GM21529 (cell line): ENCODE measurements around the gene AVEN.
"Not testable (repeated sequence)": the region's sequence is repeated elsewhere in the genome, so short reads cannot be mapped to it uniquely, and the experiment has no call there.

Experiments used
- ATAC-seq: cut with Tn5 transposase; IDR thresholded peaks from one replicate; pipeline ENCODE4 v1.9.1; 2021; ENCODE audit not compliant: unreplicated experiment

The AVEN gene

DNA sequence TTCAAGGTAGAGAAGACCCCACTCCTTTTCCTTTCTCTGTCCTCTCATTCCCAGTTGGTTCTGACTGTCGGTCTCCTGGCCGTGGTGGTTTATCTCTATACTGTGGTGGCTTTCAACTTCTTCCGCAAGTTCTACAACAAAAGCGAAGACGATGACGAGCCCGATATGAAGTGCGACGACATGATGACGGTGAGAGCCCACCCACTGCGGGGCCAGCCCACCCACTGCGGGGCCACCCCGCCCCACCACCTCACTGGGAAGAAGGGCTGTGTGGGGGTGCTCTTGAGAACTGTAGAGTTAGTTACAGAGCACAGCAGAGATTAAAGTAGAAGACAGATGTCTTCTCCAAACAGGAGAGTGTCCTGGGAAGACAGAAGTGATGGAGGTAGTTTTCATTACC is 181.3 kb downstream of the AVEN start:
- no peak for ATAC-seq

DNA sequence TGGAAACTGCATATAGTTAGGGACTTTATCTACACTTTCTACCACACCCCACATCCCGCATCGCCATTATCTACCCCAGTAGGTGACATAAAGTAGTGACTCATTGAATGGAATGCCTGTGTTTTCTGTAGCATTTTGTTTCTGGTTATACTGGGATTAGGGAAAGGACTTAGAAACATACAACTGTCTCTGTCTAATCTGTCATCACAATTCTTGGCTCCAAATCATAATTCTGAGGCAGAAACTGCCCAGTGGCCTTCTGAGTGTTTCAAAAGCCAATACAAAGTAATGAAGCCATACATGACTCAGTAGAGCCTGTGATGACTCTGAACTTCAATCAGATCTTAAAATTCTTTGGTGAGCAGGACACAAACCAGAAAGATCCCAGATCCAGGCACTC is 186.4 kb downstream of the AVEN start:
- ATAC-seq = no peak

DNA sequence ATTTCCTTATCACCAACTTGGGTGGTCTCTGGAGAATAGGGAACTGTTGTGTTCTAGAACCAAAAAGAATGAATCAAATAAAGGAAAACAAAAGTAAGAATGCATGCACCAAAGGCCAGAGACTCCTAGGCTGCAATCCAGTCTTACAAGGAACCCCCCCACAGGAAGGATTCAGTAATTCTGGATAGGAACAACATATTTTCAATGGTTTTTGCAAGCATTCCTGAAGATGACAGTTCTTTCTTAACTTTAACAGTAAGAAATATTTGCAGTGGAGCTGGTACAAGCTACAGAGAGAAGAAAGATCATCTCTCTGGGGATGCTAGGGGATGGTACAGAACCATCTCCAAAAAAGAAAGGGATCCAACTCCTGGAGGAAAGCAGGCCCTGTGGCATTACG is 186.9 kb downstream of the AVEN start:
- no peak for ATAC-seq

DNA sequence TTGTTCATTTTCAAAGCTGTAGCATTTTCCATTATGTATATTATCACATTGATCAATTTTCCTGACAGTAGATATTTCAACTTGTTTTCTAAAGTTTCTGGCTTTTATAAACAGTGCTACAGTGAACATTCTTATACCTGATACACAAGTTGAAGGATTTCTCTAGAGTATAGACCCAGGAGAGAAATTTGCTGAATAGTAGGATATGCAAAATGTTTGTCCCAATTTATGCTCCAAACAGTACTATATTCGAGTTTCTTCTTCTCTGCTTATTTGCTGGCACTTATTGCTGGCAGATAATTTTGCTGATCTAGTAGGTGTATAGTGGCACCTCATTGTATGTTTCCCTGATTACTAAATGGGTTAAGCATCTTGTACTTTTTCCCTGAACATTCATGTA is 187.9 kb downstream of the AVEN start:
- no peak for ATAC-seq

DNA sequence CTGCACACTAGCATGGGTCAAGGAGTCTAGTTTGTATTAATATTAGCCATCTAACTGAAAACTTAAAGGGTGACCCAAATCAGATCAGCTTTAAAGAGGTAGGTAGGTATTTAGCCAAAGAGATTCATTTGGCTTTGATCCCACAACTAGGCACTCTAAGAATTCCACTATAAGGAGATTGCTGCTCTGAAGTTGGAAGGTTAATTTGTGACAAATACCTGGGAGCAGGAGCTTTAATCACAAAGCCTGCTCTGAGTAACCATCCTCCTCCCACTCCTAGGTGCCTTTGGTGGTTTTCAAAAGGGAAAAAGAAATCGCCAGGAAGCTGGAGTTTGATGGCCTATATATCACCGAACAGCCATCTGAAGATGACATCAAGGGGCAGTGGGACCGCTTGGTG is 191.0 kb downstream of the AVEN start:
- no peak for ATAC-seq

DNA sequence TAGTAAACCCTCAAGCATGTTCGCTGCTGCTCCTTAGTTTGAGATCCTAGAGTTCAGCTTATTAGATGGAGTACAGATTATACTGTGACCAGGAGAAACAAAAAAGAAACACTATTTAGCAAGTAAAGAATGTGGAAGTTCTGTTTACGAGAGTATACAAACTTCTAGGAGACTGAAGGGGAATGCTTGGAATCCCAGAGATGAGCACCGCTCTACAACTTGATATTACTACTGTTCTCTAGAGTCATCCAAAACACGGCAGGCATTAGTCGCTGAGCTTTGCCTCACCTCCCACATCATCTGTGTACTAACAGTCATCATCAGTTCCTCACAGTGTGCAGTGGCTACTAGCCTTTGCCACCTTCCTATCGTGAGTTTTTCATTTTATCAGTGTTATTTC is 192.1 kb downstream of the AVEN start:
- ATAC-seq = no peak

DNA sequence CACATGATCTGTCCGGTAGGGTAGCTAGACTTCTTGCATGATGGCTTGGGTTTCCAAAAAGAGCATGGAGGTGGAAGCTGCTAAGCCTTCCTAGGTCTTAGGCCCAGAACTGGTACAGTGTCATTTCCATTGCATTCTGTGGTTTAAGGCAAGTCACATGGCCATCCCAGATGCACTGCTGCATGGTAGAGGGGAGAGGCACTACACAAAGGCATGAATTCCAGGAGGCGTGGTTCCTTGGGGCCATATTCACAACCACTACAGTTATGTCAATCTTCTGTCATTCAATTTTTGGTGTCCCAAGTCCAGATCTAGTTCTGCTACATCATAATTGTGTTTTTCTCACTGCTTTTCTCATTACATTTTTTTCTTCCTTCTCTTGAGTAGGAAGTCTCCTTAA is 192.9 kb downstream of the AVEN start:
- ATAC-seq = no peak

DNA sequence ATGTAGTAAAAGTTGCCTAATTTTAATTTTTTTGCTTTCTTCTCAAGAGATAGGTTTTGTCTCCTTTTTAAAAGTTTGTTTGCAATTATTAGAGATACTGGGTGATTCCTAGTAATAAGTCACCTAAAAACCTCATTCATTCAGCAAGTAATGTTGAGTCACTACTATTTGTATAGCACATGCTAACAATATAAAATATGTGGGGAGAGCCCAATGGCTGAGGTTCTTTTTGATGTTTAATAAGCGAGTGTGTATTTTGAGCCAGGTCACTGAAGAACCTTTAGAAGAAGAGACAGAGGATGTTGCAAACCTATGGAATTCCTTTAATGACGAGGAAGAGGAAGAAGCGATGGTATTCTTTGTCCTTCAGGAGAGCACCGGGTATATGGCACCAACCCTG is 194.4 kb downstream of the AVEN start:
- ATAC-seq = no peak

DNA sequence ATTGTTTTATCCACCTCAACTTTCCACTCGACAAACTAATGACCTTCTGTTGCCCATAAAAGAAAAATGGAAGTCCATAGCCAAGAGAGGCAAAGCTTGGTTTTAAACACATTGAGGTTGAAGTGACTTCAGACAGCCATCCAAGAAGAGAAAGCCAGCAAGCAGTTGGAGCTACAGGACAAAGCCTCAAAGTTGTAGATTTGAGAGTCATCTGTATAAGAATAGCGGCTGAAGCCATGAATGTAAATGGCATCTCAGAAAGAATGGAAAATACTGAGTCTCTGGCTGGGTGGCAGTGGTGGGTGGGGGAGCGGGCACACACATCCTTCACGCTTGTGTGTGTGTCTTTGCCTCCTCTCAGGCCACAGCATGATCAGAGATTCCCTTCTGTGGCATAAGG is 194.8 kb downstream of the AVEN start:
- ATAC-seq = no peak

DNA sequence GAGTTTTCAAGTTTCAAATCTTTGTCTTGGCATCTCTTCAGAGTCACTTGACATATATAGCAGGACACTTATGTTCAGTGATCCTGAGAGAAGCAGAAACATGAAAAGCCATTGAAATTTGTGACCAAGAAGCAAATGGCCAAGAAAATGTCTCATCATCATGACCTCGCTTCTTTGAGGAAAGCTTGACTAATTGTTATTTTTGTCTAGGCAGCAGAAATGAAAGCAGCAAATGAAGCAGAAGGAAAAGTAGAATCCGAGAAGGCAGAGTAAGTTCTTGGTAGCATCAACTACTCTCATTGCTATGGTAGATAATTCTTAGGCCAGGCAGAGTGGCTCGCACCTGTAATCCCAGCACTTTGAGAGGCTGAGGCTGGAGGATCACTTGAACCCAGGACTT is 198.4 kb downstream of the AVEN start:
- ATAC-seq = no peak

DNA sequence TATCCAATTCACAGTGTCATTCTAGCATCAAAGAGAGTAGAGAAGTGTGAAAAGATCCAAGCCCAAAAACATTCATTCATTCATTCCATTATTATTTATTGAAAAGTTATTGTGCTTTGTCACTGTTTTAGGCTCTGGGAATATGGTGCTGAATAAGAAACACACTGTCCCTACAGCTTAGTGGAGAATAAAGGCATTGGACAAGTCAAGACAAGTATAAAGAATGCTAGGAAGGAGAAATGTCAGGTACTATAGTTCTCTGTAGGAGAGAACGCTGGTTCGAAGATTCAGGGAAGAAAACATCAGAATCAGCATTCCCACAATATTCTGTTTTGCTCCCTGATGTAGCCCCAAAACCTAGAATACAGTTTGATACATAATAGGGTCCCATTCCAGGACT is 199.5 kb downstream of the AVEN start:
- ATAC-seq = no peak

DNA sequence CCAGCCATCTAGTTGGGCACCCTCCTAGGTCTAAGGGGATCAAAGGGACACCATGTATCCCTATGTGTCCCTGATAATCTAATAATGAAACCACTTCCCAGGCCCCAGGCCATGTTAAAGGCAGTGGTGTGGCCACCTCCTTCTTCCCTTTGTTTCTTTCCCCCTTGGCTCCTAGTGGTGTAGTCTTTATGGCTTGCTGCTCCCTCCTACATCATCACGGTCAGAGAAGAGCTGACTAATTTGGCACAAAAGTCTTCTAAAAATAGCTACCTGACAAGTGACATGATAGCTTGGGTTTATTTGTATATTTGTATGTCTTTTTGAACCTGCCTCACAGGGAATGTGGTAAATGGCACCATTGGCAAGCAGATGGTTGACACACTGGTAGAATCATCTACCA is 201.7 kb downstream of the AVEN start:
- no peak for ATAC-seq

DNA sequence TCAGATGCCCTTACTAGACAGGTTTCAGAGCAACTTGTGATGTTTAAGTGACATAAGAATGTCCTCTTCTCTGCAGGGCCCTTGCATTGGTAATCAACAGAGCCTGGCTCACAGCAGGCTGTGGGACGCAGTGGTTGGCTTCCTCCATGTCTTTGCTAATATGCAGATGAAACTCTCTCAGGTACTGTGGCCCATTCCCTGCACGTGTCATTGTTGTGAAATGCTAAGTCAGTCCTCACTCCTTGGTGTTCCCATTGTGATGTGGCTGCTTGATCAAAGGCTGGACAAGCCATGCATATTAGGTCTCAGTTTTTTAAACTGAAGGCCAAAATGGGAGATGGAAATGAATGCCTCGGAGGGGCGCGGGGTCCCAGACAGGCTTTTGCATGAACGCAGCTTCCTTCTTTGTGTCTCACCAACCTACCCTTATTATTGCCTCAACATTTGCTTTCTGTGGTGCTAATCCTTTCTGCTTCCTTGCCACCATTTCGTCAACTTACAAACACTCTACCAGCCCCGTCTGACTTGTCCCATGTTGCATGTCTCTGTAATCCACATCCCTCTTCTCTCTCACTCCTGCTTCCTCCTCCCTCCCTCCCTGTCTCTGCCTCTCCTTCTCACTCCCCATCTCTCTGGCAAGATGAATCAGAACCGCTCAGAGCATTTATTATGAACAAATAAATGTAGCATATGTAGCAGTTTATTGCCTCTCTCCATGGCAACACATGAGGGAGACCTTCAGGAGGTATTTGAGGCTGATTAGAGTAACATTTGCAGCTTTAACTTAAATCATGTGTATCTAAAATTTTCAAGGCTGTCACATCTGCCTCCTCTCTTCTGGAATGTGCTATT is 203.9 kb downstream of the AVEN start:
- no peak for ATAC-seq

DNA sequence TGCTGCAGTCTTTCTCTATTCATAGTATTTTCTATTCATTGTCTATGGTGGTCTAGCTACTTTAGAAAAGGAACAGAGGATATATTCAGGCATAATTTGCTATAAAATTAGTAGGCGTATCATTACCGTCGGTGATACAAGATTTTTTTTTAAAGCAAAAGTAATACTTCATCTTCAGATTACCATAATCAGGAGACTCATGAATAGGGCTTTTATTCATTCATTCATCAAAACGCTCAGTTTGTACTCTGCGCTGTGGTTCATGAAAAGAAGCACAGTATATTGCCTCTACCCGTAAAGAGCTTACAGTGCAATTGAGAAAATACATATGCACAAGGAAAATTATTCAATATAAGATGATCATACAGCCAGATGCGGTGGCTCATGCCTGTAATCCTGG is 207.4 kb downstream of the AVEN start:
- ATAC-seq = no peak

DNA sequence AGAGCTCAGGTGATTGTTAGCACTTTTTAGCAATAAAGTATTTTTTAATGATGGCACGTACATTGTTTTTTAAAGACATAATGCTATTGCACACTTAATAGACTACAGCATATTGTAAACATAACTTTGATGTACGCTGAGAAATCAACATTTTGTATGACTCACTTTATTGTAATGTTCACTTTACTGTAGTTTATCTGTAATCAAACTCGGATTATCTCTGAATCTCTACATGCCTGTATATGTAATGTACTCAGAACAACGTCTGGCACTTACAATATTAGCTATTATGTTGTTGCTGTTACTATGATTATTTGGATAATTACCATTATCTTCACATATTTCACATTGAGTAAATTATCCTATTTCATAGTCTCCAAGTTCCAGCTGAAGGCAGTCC is 208.7 kb downstream of the AVEN start:
- ATAC-seq = no peak

DNA sequence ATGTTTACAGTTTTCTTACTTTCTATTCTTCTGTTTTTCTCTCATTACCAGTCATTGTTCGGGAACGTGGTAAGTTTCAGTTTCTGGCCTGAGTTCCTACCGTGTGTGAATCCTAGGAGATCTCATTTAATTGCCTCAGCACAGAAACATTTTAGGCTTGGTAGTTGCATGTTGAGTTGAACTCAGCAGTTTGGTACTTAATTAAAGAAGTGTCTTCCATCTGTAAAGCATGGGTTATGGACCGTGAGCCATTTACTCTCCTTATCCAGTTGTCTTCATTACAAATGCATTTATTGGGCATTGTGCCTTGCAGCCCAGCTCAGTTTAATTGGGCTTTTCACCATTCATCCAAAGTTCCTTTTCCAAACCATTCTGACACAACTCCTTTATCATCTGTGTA is 212.8 kb downstream of the AVEN start:
- ATAC-seq = no peak

DNA sequence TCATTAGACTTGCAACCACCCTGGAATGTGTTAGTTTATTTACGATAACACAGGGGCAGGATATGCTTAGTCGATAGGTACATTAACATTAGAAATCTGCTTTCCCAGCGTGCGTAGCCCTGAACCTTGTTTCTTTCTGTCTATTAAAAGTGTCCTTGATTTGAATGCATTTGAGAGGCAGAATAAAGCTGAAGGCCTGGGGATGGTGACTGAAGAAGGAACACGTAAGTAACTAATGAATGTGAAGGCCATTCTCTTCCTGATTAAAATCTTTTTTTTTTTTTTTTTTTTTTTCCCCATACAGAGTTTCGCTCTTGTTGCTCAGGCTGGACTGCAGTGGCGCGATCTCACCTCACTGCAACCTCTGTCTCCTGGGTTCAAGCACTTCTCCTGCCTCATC is 213.6 kb downstream of the AVEN start:
- ATAC-seq = no peak

DNA sequence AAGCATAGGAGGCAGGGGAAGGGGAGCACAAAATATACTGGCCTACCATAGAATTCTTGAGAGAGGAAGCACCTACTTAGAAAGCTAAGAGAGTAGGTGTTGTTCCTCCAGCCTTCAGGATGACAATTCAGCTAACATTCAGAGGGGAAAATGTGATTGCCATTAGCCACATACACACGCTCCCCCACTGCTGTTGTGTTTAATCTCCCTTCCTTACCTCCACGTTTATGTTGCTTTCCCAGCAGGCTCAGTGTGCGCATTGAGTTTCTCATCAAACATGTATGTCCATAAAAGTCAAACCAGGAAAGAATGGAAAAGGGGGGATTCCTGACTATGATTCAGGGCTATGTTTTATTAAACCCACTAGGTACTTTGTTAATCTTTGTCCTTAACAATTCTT is 215.9 kb downstream of the AVEN start:
- ATAC-seq = no peak

DNA sequence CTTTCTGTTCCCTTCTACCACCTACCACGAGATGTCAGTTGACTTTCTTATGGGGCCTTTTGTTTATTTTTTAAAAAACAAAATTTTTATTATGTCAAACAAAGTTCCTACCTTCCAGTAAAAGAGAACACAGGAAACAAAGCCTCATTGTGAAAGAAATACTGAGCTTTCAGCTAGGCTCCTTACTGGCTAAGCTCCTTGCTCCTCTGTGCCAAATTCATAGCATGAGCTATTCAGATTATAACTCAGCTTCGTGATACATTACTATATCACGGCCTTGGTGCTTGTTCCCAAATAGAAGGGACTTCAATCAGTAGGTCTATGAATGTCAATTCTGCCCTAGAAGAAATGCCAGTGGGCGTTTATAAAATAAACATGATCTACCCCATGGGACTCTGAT is 216.5 kb downstream of the AVEN start:
- no peak for ATAC-seq

DNA sequence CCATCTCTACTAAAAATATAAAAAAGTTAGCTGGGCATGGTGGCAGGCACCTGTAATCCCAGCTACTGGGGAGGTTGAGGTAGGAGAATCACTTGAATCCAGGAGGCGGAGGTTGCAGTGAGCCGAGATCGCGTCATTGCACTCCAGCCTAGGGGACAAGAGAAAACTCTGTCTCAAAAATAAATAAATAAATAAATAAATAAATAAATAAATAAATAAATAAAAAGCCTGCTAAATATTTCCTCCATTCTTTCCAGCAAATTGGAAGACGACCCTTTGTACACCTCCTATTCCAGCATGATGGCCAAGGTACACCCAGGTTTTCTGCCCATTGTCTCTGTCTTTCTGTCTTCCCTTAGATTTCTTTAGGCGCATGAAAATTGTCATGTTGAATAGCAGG is 219.5 kb downstream of the AVEN start:
- ATAC-seq = not testable (repeated sequence)
